Kidney epithelial cell (primary cell): ENCODE measurements around the gene ARHGAP6. TPM values are rescaled to one million over a fixed set of nuclear protein-coding genes. Genes with fewer than 3 reads are reported as not detected.

Experiments used
- DNase-seq: peaks from one replicate; pipeline ENCODE4 v3.0.0-alpha.2; 2010; ENCODE audit warnings: low read depth
- H3K27me3 ChIP-seq: 2 replicates; pipeline ENCODE4 v1.6.0; 2011; ENCODE audit warnings: low read length; ENCODE audit not compliant: control insufficient read depth, insufficient read depth
- H3K36me3 ChIP-seq: 2 replicates; pipeline ENCODE4 v1.5.1; 2011; ENCODE audit warnings: low read length; ENCODE audit not compliant: control insufficient read depth, insufficient read depth
- H3K4me3 ChIP-seq: 2 replicates; pipeline ENCODE4 v1.5.1; 2011; ENCODE audit warnings: low read depth, mild to moderate bottlenecking, control low read depth, low read length
- total RNA-seq: library from RNA; depleted of rRNA; stranded (reverse); fragments of >200 nt; gene quantifications from 2 replicates; pipeline ENCODE4 v1.2.3, GENCODE V29; 2015
- TF ChIP-seq, protein P1 (sequence below): IDR thresholded peaks from 2 replicates; pipeline ENCODE4 v1.5.1; 2011; ENCODE audit warnings: mild to moderate bottlenecking, moderate library complexity, low read length, control low read depth, inconsistent platforms; ENCODE audit not compliant: insufficient read depth, poor library complexity, severe bottlenecking

ARHGAP6 gene
- total RNA-seq, 1 donor from 2014 or later: 1.7 TPM

DNA sequence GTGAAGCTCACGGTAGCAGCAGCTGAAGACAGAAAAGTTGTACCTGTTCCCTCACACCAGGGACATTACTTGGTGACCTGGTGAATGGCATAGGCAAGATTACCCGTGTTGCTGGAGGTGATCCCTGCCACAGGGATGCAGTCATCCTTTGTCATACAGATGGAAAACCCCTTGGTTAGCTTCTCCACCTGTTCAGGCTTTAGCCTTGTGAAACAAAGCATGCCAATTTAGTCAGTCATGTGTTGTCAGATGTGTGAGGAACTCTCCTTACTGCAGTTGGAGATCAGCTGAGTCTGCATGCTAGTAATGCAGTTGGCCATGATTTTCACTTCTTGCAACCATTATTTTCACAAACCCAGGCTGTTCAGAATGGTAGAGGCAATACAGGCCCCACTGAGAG, 331.6 kb downstream of the ARHGAP6 start:
- Histone ChIP-seq H3K36me3 (no peaks in the 10 kb centered on the region), H3K4me3 (no peak overlapping the region), H3K27me3 (no peaks in the 10 kb centered on the region)
- no peak for DNase-seq
- TF ChIP-seq, protein P1, sequence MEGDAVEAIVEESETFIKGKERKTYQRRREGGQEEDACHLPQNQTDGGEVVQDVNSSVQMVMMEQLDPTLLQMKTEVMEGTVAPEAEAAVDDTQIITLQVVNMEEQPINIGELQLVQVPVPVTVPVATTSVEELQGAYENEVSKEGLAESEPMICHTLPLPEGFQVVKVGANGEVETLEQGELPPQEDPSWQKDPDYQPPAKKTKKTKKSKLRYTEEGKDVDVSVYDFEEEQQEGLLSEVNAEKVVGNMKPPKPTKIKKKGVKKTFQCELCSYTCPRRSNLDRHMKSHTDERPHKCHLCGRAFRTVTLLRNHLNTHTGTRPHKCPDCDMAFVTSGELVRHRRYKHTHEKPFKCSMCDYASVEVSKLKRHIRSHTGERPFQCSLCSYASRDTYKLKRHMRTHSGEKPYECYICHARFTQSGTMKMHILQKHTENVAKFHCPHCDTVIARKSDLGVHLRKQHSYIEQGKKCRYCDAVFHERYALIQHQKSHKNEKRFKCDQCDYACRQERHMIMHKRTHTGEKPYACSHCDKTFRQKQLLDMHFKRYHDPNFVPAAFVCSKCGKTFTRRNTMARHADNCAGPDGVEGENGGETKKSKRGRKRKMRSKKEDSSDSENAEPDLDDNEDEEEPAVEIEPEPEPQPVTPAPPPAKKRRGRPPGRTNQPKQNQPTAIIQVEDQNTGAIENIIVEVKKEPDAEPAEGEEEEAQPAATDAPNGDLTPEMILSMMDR: no peak

DNA sequence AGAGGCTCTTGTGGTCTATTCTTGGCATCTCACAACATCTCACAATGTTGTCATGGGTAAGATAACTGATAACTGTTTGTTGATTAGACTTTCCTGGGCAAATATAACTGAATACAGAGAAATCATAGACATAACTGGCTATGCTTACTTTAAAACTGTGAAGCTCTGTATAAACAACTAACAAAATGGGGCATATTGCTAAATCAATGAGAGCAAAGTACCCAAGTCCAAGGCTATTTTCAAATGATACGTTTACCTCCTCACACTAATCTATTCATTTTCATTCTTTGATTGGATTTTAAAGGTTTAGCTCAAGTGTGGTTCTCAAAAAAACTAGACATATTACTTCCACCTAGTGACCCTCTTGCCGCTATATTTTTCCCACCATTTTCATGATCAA, 333.9 kb downstream of the ARHGAP6 start:
- no peaks in the 10 kb centered on the region for H3K36me3 ChIP-seq
- no peak for DNase-seq
- H3K27me3 ChIP-seq: no peaks in the 10 kb centered on the region
- TF ChIP-seq, protein P1: no peak
- H3K4me3 ChIP-seq: no peak overlapping the region

DNA sequence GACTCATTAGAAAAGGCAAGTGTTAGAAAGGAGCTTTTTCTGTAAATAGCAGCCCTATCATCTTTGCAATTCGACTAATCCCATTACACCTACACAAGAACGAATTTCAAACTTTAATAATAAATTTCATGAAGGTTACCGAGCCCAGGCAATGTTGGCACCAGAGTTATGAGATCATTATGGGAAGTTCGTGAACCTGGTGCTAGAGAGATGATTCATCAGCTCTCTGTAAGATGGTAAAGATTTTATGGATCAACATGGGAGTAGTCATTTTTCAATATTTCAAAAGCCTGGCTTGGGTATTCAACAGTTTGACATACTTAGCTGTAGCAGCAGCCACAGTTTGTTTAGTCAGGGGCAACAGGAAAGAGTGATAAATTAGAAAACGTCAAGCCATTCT, 336.7 kb downstream of the ARHGAP6 start:
- no peak for DNase-seq
- H3K4me3 ChIP-seq: no peak overlapping the region

DNA sequence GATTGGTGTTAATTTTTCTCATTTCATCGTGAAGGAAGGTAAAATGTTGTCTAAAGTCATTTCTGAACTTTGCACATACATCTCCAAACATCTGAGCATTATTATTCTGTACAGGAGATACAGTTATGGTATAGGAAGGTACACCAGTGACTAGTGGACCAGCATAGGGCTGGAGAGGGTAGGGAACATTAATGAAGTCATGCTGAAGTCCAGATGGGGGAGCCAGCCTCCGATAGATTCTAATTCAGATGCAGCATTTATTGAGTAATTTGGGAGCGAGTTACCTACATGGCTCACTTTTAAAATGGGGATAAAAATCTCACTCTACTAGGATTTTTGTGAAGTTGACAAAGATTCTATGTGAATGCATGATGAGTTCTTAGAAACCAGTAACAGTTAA, 337.6 kb downstream of the ARHGAP6 start:
- TF ChIP-seq, protein P1: no peak
- no peak overlapping the region for H3K4me3 ChIP-seq
- H3K36me3 ChIP-seq: no peaks in the 10 kb centered on the region
- no peak for DNase-seq
- no peaks in the 10 kb centered on the region for H3K27me3 ChIP-seq

More for the DNA sequence above, 336.7 kb downstream of the ARHGAP6 start:
- H3K36me3 ChIP-seq: no peaks in the 10 kb centered on the region
- H3K27me3 ChIP-seq: no peaks in the 10 kb centered on the region
- TF ChIP-seq, protein P1: no peak

DNA sequence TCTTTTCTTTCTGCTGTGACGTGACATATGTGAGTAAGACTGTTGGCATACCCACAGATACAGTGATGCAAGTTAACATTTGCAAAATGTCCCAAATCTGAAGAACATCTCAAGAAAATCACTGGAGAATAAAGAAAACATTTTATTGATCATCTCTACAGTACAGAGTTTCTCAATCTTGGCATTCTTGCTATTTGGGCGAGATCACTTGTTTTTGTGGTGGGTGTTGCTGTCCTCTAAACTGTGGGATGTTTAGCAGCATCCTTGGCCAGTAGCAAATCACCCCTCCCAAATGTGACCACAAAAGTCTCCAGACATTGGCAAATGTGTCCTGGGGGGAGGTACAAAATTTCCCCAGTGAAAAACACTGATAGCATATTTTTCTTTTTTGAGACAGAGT, 343.7 kb downstream of the ARHGAP6 start:
- no peaks in the 10 kb centered on the region for H3K27me3 ChIP-seq
- TF ChIP-seq, protein P1: no peak
- H3K36me3 ChIP-seq: no peaks in the 10 kb centered on the region

DNA sequence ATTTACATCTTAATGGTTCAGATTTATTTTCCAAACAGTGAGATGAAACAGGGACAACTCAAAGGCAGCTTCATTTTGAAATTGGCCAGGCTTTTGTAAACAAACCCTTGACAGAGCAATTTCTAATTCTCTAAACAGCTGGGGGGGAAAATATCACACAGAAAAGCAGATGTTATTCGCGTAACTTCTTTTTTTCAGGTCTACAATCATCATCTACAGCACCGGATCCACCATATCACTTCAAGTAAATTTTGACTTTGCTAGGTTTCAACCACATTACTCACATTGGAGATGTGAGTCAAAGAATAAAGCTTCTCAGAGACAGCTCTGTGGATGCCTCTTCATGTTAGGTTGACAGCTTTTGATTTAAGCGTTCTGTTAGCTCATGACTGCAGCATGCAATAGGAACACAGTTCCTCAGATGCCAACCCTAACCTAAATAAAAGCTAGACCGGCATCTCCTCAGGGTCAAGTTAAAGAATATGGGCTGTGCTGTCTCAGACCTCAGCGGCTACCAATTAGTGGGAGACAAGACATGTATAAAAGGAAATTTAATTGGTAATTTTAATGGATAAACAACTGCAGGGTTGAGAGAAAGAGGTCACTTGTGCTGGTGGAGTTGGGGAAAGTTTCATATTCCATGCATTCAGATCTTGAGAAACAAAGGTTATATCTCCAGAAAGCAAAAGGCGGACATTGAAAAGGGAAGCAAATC, 345.8 kb downstream of the ARHGAP6 start:
- TF ChIP-seq, protein P1: no peak
- DNase-seq: no peak
- Histone ChIP-seq H3K27me3 (no peaks in the 10 kb centered on the region), H3K36me3 (no peaks in the 10 kb centered on the region), H3K4me3 (no peak overlapping the region)

More for the DNA sequence above, 343.7 kb downstream of the ARHGAP6 start:
- H3K4me3 ChIP-seq: no peak overlapping the region
- no peak for DNase-seq
